ENCODE data around the gene ZNF76. TPM values are rescaled to one million over a fixed set of nuclear protein-coding genes. Genes with fewer than 3 reads are reported as not detected.

ZNF76 gene
- total and polyA plus RNA-seq, 2 of the 13 experiments (the other 11 are each of a cell fraction or from before 2014, with no cell fraction given) = 13.2 to 26.4 TPM

DNA sequence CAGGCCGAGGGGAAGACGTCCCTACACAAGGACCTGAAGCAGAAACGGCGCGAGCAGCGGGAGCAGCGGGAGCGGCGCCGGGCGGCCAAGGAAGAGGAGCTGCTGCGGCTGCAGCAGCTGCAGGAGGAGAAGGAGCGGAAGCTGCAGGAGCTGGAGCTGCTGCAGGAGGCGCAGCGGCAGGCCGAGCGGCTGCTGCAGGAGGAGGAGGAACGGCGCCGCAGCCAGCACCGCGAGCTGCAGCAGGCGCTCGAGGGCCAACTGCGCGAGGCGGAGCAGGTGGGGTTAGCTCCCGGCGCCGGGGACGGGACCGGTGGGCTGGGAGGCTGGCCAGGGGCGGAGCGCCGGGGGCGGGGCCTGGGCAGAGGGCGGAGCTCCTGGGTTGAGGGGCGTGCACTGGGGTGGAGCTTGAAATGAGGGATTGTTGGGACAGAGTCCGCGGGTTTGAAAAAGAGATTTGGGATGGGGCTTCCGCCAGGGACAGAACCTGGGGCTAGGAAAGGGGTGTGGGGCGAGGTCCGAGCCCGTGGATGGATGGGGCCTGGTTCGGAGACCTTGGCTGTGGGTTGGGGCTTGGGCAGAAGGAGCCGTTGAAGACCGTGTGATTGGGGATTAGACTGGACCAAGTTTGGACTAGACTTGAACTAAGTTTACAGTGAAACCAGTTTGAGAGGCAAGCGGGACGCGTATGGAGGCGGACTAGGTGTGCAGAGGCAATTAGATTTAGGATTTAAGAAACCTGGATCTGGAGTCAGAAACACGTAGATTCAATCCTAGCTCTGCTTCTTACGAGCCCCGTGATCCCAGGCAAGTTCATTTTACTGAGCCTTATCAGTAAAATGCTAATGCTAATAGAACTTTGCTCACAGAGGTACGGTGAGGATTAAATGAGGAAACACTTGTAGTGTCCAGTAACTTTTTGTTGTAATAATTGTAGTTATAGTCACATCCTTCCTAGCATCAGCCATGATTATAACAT, 58.9 kb downstream of the ZNF76 start (continued):
- TF ChIP-seq, protein P1, sequence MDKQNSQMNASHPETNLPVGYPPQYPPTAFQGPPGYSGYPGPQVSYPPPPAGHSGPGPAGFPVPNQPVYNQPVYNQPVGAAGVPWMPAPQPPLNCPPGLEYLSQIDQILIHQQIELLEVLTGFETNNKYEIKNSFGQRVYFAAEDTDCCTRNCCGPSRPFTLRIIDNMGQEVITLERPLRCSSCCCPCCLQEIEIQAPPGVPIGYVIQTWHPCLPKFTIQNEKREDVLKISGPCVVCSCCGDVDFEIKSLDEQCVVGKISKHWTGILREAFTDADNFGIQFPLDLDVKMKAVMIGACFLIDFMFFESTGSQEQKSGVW (CRISPR knock-in tag; IDR thresholded peaks at IDR 0.05; ENCODE audit: borderline replicate concordance) = no peak
- TF ChIP-seq ZNF333 (CRISPR knock-in tag; IDR thresholded peaks at IDR 0.05; ENCODE audit: borderline replicate concordance) (no peak; the same call in none of the 2 replicates), TEAD3 (CRISPR knock-in tag; optimal IDR thresholded peaks at IDR 0.05; ENCODE audit: borderline replicate concordance) (peak; percentile 63), ZNF652 (CRISPR knock-in tag; IDR thresholded peaks at IDR 0.05; ENCODE audit: borderline replicate concordance, low read depth) (peak; percentile 21), ZNF383 (CRISPR knock-in tag; IDR thresholded peaks at IDR 0.05; ENCODE audit: borderline replicate concordance) (peak; percentile 94), TARDBP (CRISPR knock-in tag; IDR thresholded peaks at IDR 0.05) (peak; percentile 66; the same call in 1 of the 2 replicates), POGZ (CRISPR knock-in tag; IDR thresholded peaks at IDR 0.05) (no peak; the same call in 1 of the 2 replicates), SOX5 (CRISPR knock-in tag; IDR thresholded peaks at IDR 0.05; ENCODE audit: borderline replicate concordance) (peak; percentile 41; the same call in 1 of the 2 replicates), ZNF577 (CRISPR knock-in tag; IDR thresholded peaks at IDR 0.05; ENCODE audit: borderline replicate concordance, low read depth) (0 out of 2 replicates have a peak, but pooled peaks have one; percentile 45), HHEX (CRISPR knock-in tag; IDR thresholded peaks at IDR 0.05) (no peak), SETDB1 (CRISPR knock-in tag; IDR thresholded peaks at IDR 0.05; ENCODE audit: borderline replicate concordance) (no peak), ZZZ3 (CRISPR knock-in tag; IDR thresholded peaks at IDR 0.05; ENCODE audit: borderline replicate concordance) (no peak), CBFB (CRISPR knock-in tag; IDR thresholded peaks at IDR 0.05) (peak; percentile 72; the same call in 1 of the 2 replicates), MAF1 (CRISPR knock-in tag; IDR thresholded peaks at IDR 0.05; ENCODE audit: borderline replicate concordance) (0 out of 2 replicates have a peak, but pooled peaks have one; percentile 75), ZNF629 (CRISPR knock-in tag; conservative IDR thresholded peaks at IDR 0.05) (peak; percentile 51), PITX1 (CRISPR knock-in tag; IDR thresholded peaks at IDR 0.05) (peak; percentile 68), MYC (CRISPR knock-in tag; IDR thresholded peaks at IDR 0.05; ENCODE audit: borderline replicate concordance) (peak; percentile 91), HNRNPK (IDR thresholded peaks at IDR 0.05; ENCODE audit: low read depth, low read length, poor library complexity, severe bottlenecking) (peak; percentile 90), ZNF326 (CRISPR knock-in tag; IDR thresholded peaks at IDR 0.05; ENCODE audit: borderline replicate concordance) (no peak)
- TF ChIP-seq, protein P2, sequence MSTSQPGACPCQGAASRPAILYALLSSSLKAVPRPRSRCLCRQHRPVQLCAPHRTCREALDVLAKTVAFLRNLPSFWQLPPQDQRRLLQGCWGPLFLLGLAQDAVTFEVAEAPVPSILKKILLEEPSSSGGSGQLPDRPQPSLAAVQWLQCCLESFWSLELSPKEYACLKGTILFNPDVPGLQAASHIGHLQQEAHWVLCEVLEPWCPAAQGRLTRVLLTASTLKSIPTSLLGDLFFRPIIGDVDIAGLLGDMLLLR (CRISPR knock-in tag; IDR thresholded peaks at IDR 0.05) = no peak
- TF ChIP-seq, protein P3, sequence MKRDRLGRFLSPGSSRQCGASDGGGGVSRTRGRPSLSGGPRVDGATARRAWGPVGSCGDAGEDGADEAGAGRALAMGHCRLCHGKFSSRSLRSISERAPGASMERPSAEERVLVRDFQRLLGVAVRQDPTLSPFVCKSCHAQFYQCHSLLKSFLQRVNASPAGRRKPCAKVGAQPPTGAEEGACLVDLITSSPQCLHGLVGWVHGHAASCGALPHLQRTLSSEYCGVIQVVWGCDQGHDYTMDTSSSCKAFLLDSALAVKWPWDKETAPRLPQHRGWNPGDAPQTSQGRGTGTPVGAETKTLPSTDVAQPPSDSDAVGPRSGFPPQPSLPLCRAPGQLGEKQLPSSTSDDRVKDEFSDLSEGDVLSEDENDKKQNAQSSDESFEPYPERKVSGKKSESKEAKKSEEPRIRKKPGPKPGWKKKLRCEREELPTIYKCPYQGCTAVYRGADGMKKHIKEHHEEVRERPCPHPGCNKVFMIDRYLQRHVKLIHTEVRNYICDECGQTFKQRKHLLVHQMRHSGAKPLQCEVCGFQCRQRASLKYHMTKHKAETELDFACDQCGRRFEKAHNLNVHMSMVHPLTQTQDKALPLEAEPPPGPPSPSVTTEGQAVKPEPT (CRISPR knock-in tag; IDR thresholded peaks at IDR 0.05; ENCODE audit: low read depth) = peak; percentile 67; the same call in 1 of the 2 replicates
- TF ChIP-seq, protein P4, sequence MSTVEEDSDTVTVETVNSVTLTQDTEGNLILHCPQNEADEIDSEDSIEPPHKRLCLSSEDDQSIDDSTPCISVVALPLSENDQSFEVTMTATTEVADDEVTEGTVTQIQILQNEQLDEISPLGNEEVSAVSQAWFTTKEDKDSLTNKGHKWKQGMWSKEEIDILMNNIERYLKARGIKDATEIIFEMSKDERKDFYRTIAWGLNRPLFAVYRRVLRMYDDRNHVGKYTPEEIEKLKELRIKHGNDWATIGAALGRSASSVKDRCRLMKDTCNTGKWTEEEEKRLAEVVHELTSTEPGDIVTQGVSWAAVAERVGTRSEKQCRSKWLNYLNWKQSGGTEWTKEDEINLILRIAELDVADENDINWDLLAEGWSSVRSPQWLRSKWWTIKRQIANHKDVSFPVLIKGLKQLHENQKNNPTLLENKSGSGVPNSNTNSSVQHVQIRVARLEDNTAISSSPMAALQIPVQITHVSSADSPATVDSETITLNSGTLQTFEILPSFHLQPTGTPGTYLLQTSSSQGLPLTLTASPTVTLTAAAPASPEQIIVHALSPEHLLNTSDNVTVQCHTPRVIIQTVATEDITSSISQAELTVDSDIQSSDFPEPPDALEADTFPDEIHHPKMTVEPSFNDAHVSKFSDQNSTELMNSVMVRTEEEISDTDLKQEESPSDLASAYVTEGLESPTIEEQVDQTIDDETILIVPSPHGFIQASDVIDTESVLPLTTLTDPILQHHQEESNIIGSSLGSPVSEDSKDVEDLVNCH (CRISPR knock-in tag; IDR thresholded peaks at IDR 0.05) = no peak; the same call in 1 of the 2 replicates
